GM12864 (cell line): ENCODE measurements around the gene AXIN1.

Experiments used
- DNase-seq: peaks from one replicate; pipeline ENCODE4 v3.0.0-alpha.2; 2011; ENCODE audit warnings: low read depth
- H3K4me3 ChIP-seq: 2 replicates; pipeline ENCODE4 v1.5.1; 2011; ENCODE audit warnings: mild to moderate bottlenecking, low read depth, low read length, control low read depth
- CTCF ChIP-seq: IDR thresholded peaks from 2 replicates; pipeline ENCODE4 v1.5.1; 2011; ENCODE audit warnings: low read depth, mild to moderate bottlenecking, moderate library complexity, low read length, control low read depth, inconsistent platforms; ENCODE audit errors: missing control alignments

Gene AXIN1

GRCh38 chr16:301235-301634 is 51.3 kb downstream of the AXIN1 start:
- TF ChIP-seq CTCF: no peak
- H3K4me3 ChIP-seq: no peak overlapping the region
- DNase-seq: no peak

- no peak overlapping the region for H3K4me3 ChIP-seq
- no peak for DNase-seq
- TF ChIP-seq CTCF: no peak
Observed at GRCh38 chr16:297832-298231, 54.7 kb downstream of the AXIN1 start.

GRCh38 chr16:296806-297510 is 55.6 kb downstream of the AXIN1 start:
- TF ChIP-seq CTCF: no peak
- no peak overlapping the region for H3K4me3 ChIP-seq
- no peak for DNase-seq

GRCh38 chr16:296276-296675 is 56.2 kb downstream of the AXIN1 start:
- TF ChIP-seq CTCF: no peak
- no peak overlapping the region for H3K4me3 ChIP-seq
- DNase-seq: no peak

GRCh38 chr16:293043-293775 is 59.3 kb downstream of the AXIN1 start:
- TF ChIP-seq CTCF: no peak
- H3K4me3 ChIP-seq: no peak overlapping the region
- no peak for DNase-seq

- DNase-seq: no peak
- TF ChIP-seq CTCF: no peak
- H3K4me3 ChIP-seq: no peak overlapping the region
Observed at GRCh38 chr16:291539-291938, 61.0 kb downstream of the AXIN1 start.
